ENCODE results near the gene FGFR2.

The FGFR2 gene

GRCh38 chr10:121609426-121610380 is 11.5 kb upstream of the FGFR2 start:
- DNase-seq, result no peak

GRCh38 chr10:121608469-121609190 is 10.4 kb upstream of the FGFR2 start:
- peak; percentile 42 for DNase-seq

- DNase-seq, result no peak
These were observed 9.2 kb upstream of the FGFR2 start for GRCh38 chr10:121607310-121608055.

- DNase-seq, result no peak
These were observed 7.5 kb upstream of the FGFR2 start for GRCh38 chr10:121605708-121606107.

GRCh38 chr10:121601458-121601857 is 3.2 kb upstream of the FGFR2 start:
- no peak for DNase-seq

GRCh38 chr10:121600611-121601010 is 2.4 kb upstream of the FGFR2 start:
- no peak for DNase-seq

- no peak for DNase-seq
These were observed 1.7 kb upstream of the FGFR2 start for GRCh38 chr10:121599947-121600346.

GRCh38 chr10:121597504-121598262 is 561 bp downstream of the FGFR2 start:
- DNase-seq, result no peak

GRCh38 chr10:121596689-121597503 is 1.3 kb downstream of the FGFR2 start:
- DNase-seq, result no peak

GRCh38 chr10:121595806-121596688 is 2.2 kb downstream of the FGFR2 start:
- no peak for DNase-seq

GRCh38 chr10:121595351-121595805 is 2.9 kb downstream of the FGFR2 start:
- no peak for DNase-seq

- DNase-seq, result no peak
These were observed 3.5 kb downstream of the FGFR2 start for GRCh38 chr10:121594623-121595350.

GRCh38 chr10:121594076-121594475 is 4.2 kb downstream of the FGFR2 start:
- DNase-seq, result no peak

GRCh38 chr10:121593281-121594075 is 4.8 kb downstream of the FGFR2 start:
- no peak for DNase-seq

GRCh38 chr10:121592155-121592890 is 5.9 kb downstream of the FGFR2 start:
- DNase-seq, result no peak

- DNase-seq, result no peak
These were observed 7.1 kb downstream of the FGFR2 start for GRCh38 chr10:121591186-121591585.

GRCh38 chr10:121590772-121591171 is 7.5 kb downstream of the FGFR2 start:
- DNase-seq, result no peak

- DNase-seq, result no peak
These were observed 8.7 kb downstream of the FGFR2 start for GRCh38 chr10:121589553-121589952.

Measured in activated CD4-positive, CD25-positive, alpha-beta regulatory T cell treated with anti-CD3 and anti-CD28 coated beads, Interleukin-2, amount 50 U/mL, for 72 hours (primary cell).